Measurements from ENCODE around the gene ELMOD1.

The ELMOD1 gene

DNA sequence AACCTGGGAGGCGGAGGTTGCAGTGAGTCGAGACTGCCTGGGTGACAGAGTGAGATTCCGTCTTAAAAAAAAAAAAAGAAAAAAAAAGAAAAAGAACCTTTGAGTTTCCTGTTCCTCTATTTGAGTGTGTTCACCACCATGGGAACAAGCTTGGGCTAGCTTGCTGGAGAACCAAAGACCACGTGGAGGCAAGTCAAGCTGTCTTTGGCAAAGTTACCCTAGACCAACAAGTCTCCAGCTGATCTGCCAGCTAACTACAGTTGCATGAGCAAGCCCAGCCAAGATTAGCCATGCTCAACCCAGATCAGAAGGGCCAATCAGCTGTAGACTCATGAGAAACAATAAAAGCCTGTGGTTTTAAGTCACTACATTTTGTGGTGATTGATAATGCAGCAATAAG is 91.2 kb downstream of the ELMOD1 start:
- H3K4me3 Mint-ChIP-seq: no peak overlapping the region

DNA sequence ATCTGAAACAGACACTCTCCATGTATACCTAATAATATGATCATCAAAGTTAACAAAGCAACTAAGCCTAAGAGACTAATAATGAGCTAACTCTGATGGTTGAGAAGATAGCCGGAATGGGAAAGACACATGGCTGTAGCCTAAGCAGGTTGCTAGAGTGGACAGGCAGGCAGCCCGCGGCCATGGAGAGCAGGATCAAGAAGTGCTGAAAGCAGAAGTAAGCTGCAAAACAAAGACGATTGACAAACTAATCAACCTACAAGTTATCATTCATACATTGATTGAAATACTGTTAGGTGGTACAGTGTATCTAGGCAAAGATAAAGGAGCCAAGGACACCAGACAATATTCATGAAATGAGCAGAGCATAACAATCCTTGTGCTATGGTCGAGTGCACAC is 91.6 kb downstream of the ELMOD1 start:
- no peaks in the 10 kb centered on the region for H3K36me3 Mint-ChIP-seq
- H3K4me3 Mint-ChIP-seq: no peak overlapping the region
- no peaks in the 10 kb centered on the region for H3K27me3 Mint-ChIP-seq
- no peaks in the 10 kb centered on the region for H3K4me1 Mint-ChIP-seq (ENCODE audit: low read depth)
- no peaks in the 10 kb centered on the region for H3K9me3 Mint-ChIP-seq (ENCODE audit: low read depth)
- no peak overlapping the region for H3K27ac Mint-ChIP-seq

More for the DNA sequence above, 91.2 kb downstream of the ELMOD1 start:
- Mint-ChIP-seq H3K4me1 (ENCODE audit: low read depth) (no peaks in the 10 kb centered on the region), H3K27me3 (no peaks in the 10 kb centered on the region), H3K36me3 (no peaks in the 10 kb centered on the region), H3K27ac (no peak overlapping the region), H3K9me3 (ENCODE audit: low read depth) (no peaks in the 10 kb centered on the region)

DNA sequence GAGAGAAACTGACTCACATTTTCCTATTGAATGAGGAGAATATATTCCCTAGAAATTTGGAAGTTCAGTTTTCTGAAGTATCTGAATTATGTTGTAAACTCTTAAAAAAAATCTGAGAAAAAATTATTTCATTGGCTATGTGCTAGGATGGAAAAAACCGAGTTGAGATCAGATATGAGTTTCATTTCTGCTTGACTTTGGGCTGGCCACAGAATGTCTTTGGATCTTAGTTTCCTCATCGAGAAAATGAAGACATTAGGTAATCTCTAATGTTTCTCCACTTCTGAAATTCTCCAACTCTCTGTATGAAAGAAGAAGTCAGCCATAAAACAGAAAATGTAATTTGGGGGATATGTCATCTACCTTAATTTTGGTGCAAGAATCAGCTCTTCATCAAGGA is 92.1 kb downstream of the ELMOD1 start:
- Mint-ChIP-seq H3K27me3 (no peaks in the 10 kb centered on the region), H3K27ac (no peak overlapping the region), H3K9me3 (ENCODE audit: low read depth) (no peaks in the 10 kb centered on the region)

DNA sequence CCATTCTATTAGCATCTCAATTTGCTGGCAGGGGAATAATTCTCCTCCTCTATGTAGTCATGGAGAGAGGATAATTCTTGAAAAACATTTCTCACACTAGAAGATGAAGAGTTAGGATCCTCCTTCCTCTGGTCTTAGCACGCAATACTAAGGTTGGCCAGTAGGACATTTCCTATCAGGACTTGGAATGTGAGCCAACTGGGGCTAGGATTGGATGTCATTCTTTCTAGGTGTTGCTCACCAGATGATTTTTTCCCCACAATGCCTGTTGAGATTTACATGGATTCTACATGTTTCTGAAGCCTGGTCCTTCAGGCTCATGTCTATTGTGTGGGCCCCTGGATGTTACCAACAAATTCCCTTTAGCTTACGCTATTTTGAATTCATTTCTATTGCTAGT is 92.9 kb downstream of the ELMOD1 start:
- H3K27me3 Mint-ChIP-seq: no peaks in the 10 kb centered on the region
- H3K4me3 Mint-ChIP-seq: no peak overlapping the region
- H3K4me1 Mint-ChIP-seq (ENCODE audit: low read depth): no peaks in the 10 kb centered on the region
- H3K9me3 Mint-ChIP-seq (ENCODE audit: low read depth): no peaks in the 10 kb centered on the region
- H3K36me3 Mint-ChIP-seq: no peaks in the 10 kb centered on the region
- no peak overlapping the region for H3K27ac Mint-ChIP-seq

More for the DNA sequence above, 92.1 kb downstream of the ELMOD1 start:
- no peak overlapping the region for H3K4me3 Mint-ChIP-seq
- H3K36me3 Mint-ChIP-seq: no peaks in the 10 kb centered on the region
- no peaks in the 10 kb centered on the region for H3K4me1 Mint-ChIP-seq (ENCODE audit: low read depth)

DNA sequence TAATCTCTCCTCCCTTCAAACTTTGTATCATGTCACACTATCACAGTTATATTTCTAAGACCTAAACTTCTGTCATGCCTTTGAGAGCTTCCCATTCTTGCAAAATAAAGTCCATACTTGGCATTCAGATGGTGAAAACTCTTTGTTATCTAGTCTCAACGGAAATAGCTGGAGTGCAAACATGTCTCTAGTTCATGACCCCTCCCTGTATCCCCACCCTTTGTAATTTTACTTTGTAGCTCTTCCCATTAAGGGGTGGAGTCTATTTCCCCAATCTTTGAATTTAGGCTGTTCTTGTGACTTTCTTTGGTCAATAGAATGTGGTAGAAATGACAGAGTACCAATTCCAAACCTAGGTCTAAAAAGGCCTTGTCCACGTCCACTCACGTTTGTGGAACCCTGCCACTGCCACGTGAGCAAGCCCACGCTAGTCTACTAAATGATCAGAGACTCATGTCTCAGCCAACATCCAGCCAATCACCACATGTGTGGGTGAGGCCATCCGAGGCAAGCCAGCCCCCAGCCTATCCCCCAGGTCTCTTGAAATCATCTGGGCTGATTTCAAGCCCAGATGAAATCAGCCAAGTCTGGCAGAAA is 97.5 kb downstream of the ELMOD1 start:
- Mint-ChIP-seq H3K36me3 (no peaks in the 10 kb centered on the region), H3K27me3 (peaks cover 13% of the 10 kb centered on the region), H3K4me1 (ENCODE audit: low read depth) (no peaks in the 10 kb centered on the region), H3K4me3 (no peak overlapping the region), H3K9me3 (ENCODE audit: low read depth) (no peaks in the 10 kb centered on the region), H3K27ac (no peak overlapping the region)

DNA sequence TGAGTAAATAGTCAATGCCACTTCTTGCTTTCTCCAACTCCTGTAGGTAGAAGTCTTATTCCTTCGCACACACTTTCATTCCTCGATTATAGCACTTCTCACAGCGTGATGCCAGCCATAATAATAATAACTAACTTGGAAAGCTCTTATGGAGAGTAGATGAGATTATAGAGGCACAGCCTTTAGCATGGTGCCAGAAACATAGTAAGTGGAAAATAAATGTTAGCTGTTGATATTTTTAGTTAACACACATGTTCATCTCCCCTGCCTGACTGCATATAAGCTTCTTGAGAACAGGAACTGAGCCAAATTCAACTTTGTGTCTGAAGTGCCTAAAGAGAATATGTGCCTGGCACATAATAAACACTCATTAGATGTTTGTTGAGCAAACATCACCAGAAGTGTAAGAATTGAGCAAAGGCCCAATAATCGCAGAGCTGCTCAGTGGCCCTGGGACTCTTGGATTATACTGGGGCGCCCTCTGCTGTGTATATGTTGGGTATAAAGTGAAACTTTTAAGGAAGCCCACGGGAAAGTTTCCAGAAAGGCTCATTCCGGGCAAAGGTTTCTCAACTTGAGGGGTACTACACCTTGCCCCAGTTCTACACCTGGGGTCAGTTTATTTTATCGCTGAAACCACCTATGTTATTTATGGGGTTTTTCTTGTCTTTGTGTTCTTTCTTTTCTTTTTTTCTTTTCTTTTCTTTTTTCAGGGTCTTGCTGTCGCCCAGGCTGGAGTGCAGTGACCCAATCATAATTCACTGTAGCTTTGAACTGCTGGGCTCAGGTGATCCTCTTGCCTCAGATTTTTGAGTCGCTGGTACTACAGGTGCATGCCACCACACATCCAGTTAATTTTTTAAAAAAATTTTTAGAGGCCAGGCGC is 98.6 kb downstream of the ELMOD1 start:
- H3K4me3 Mint-ChIP-seq: no peak overlapping the region
- H3K27me3 Mint-ChIP-seq: peaks cover 16% of the 10 kb centered on the region
- H3K36me3 Mint-ChIP-seq: no peaks in the 10 kb centered on the region
- no peaks in the 10 kb centered on the region for H3K4me1 Mint-ChIP-seq (ENCODE audit: low read depth)
- H3K27ac Mint-ChIP-seq: no peak overlapping the region
- no peaks in the 10 kb centered on the region for H3K9me3 Mint-ChIP-seq (ENCODE audit: low read depth)

DNA sequence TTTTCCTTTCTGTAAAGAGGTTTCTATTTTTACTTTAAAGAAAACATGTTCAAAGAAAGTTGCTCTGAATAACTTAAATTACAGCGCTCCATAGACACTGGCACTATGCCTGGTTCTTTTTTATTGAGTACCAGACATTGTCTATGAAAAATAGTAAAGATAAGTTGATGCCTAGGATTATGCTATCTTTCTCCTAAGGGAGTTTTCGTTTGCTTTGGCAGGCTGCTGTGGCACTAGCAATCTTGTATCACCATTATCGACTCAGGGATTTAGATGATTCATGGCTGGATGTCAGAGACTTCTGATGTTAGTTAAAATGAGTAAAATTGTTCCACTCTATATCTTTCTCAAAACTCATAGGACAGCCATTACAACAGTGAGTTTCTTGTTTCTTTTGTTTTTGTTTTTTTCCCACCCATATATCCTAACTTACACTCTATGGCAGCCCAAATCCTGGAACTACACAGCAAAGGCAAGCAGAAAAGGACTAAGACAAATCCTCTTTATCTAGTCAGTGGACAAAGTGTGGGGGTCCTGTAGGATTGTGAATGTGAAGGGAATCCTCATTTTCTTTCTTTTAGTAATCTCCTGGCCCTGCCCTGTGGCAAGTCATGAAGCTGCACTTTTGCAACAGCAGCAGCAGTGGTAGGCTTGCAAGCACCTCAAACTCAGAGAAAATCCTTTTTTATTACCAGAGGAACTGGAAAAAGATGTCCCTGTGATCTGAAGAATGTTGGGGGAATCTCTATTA is 100.2 kb downstream of the ELMOD1 start:
- H3K27me3 Mint-ChIP-seq: peaks cover 16% of the 10 kb centered on the region
- H3K4me1 Mint-ChIP-seq (ENCODE audit: low read depth): no peaks in the 10 kb centered on the region
- H3K36me3 Mint-ChIP-seq: no peaks in the 10 kb centered on the region
- no peak overlapping the region for H3K4me3 Mint-ChIP-seq
- H3K9me3 Mint-ChIP-seq (ENCODE audit: low read depth): no peaks in the 10 kb centered on the region
- no peak overlapping the region for H3K27ac Mint-ChIP-seq

DNA sequence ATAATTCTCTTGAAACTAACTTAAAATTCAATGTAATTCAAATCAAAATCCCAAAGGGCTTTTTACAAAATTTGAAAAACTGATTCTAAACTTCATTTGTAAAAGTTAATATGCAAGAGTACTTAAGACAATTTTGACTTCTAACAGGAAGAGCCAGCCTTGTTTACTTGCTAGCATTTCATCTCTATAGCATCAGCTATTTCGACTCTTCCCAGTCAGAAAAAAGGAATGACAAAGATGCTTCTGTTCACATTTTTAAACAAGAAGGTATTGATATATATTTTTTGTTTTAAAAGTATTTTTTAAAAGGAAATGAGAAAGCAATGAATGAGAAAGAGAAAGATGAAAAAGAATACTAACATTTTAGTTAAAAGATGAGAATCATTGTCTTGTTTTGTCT is 104.5 kb downstream of the ELMOD1 start:
- Mint-ChIP-seq H3K9me3 (ENCODE audit: low read depth) (no peaks in the 10 kb centered on the region), H3K36me3 (no peaks in the 10 kb centered on the region), H3K4me3 (no peak overlapping the region), H3K27me3 (peaks cover 32% of the 10 kb centered on the region), H3K27ac (no peak overlapping the region), H3K4me1 (ENCODE audit: low read depth) (no peaks in the 10 kb centered on the region)

DNA sequence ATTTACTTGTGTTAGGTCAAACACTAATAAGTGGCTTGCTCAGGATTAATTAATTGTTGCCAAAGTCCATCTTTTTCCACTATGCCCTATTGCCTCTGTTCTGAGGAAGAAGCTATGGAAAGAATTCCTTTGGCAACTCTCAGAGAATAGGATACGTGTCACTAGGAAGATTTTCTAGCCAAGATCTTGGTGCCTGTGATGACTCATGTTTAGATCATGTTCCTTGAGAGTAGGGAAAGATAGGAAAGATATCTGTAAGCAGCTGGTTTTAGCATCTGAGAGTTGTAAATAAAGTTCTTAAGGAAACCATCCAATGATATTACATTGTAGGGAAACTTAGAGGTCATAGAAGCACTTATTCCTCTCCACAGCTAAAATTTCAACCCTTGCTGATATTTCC is 105.2 kb downstream of the ELMOD1 start:
- Mint-ChIP-seq H3K27ac (no peak overlapping the region), H3K27me3 (peaks cover 31% of the 10 kb centered on the region), H3K4me3 (no peak overlapping the region), H3K4me1 (ENCODE audit: low read depth) (no peaks in the 10 kb centered on the region), H3K36me3 (no peaks in the 10 kb centered on the region), H3K9me3 (ENCODE audit: low read depth) (no peaks in the 10 kb centered on the region)

DNA sequence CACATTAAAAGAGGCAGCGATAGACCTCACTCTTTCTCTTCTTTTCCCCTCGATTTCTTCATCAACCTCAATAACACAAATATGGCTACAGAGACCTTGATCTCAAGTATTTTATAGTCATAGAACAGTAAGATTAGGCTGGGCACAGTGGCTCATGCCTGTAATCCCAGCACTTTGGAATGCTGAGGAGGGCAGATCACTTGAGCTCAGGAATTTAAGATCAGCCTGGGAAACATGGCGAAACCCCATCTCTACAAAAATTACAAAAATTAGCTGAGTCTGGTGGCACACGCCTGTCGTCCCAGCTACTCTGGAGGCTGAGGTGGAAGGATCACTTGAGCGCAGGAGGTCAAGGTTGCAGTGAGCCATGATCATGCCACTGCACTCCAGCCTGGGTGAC is 106.3 kb downstream of the ELMOD1 start:
- no peaks in the 10 kb centered on the region for H3K9me3 Mint-ChIP-seq (ENCODE audit: low read depth)
- H3K36me3 Mint-ChIP-seq: no peaks in the 10 kb centered on the region
- H3K4me3 Mint-ChIP-seq: no peak overlapping the region
- H3K27me3 Mint-ChIP-seq: peaks cover 29% of the 10 kb centered on the region
- H3K27ac Mint-ChIP-seq: no peak overlapping the region
- H3K4me1 Mint-ChIP-seq (ENCODE audit: low read depth): no peaks in the 10 kb centered on the region

DNA sequence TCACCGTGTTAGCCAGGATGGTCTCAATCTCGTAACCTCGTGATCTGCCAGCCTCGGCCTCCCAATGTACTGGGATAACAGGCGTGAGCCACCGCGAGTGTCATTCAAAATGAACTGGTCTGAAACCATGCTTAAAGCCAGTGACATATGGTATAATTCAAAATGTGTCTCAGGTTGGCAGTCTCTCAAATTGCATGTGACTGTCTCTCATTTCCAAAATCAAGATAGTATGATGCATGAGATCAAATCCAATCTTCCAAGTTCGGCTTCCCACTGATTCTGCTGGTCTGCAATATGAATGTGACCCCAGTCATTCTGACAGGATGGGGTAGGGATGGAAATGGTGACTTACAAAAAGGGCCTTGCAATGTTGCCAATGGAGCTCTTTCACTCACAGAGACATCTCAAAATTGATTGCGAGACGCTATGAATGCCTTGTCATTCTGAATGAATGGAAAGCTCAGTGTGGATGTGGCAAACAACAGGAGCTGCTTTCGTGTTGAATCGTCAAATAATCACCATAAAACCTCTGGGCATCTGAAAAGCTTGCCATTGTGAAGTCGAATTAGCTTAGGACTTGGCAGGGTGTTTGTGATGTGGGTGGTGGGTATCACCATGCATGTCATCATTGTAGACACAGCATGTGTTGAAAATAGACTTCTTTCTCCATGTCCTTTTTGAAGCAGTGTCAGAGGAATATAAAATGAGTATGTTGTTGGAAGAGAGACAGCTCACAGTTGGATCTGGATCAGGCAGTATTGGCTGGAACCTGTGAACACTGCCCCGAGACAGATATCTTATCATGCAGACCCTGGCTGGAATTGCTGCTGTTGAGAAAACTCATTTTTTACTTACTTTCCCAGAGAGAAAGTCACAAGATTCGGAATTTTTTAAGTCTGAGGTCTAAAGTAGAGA is 108.7 kb downstream of the ELMOD1 start:
- Mint-ChIP-seq H3K4me1 (ENCODE audit: low read depth) (no peaks in the 10 kb centered on the region), H3K9me3 (ENCODE audit: low read depth) (no peaks in the 10 kb centered on the region), H3K36me3 (no peaks in the 10 kb centered on the region), H3K4me3 (no peak overlapping the region), H3K27ac (no peak overlapping the region), H3K27me3 (peaks cover 32% of the 10 kb centered on the region)

DNA sequence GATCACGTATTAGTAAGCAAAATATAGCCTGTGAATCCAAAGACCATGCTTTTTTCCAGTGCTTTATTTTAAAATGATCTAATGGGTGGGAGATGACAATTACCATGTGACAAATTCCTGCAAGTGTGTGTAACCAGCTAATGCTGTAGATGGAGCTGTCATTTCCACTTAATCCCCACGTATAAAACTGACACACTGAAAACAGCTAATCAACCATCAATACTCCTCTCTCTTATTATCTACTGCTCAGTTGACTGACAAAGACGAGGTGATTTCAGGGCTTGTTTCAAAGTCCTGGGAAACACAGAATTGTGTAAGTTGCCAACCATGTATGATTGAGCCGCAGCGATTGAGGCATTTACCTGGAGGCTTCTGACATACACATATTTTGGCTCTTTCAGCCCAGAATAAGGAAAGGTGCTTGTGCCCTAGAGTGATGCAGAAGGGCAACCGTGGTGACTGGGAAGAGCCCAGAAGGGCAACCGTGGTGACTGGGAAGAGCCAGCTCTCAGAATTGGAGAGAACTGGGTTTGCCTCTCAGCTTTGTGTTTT is 111.2 kb downstream of the ELMOD1 start:
- no peaks in the 10 kb centered on the region for H3K36me3 Mint-ChIP-seq
- no peaks in the 10 kb centered on the region for H3K9me3 Mint-ChIP-seq (ENCODE audit: low read depth)
- peaks cover 29% of the 10 kb centered on the region for H3K27me3 Mint-ChIP-seq
- H3K4me1 Mint-ChIP-seq (ENCODE audit: low read depth): no peaks in the 10 kb centered on the region
- H3K27ac Mint-ChIP-seq: no peak overlapping the region
- H3K4me3 Mint-ChIP-seq: no peak overlapping the region

DNA sequence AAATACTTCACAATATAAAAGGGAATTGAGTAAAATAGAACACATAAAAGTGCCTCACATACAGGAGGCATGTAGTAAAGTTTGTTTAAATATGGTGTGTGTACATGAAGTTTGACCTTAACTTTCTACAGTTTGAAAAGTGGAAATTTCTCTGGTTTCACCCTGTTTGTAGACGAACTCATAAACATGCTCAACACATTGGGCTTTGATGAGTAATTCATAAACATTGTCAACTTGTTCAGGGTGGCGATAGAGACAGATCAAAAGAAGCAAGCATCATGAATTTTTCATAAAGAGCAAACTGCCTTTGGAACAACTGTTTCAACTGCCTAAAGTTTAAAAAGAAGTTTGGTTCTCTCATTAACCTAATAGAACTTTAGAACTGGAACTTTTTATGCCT is 111.8 kb downstream of the ELMOD1 start:
- peaks cover 29% of the 10 kb centered on the region for H3K27me3 Mint-ChIP-seq
- no peaks in the 10 kb centered on the region for H3K9me3 Mint-ChIP-seq (ENCODE audit: low read depth)
- no peak overlapping the region for H3K4me3 Mint-ChIP-seq
- no peak overlapping the region for H3K27ac Mint-ChIP-seq
- no peaks in the 10 kb centered on the region for H3K4me1 Mint-ChIP-seq (ENCODE audit: low read depth)
- H3K36me3 Mint-ChIP-seq: no peaks in the 10 kb centered on the region

DNA sequence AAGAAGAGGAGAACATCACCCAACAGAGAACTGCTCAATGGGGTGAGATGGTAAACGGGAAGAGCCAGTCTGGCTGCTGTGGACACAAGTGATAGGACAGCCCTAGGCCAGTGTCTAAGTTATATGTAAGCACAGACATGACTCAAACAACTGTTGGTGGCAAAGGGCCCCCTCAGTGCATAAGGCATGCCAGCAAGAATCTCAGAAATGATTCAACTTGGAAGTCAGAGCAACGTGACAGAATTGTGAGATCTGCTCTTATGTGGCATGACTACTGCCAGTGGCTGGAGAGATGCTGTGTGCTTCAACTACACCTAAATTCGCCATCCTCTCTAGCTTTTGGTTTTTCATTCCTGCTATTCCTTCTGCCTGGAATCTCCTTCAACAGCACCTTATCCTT is 113.5 kb downstream of the ELMOD1 start:
- Mint-ChIP-seq H3K36me3 (no peaks in the 10 kb centered on the region), H3K27me3 (peaks cover 28% of the 10 kb centered on the region), H3K27ac (no peak overlapping the region), H3K9me3 (ENCODE audit: low read depth) (no peaks in the 10 kb centered on the region), H3K4me3 (no peak overlapping the region), H3K4me1 (ENCODE audit: low read depth) (no peaks in the 10 kb centered on the region)

Measured in activated naive CD8-positive, alpha-beta T cell (primary cell).